Measurements from ENCODE around the gene RAD52.
"Not testable (repeated sequence)": the region's sequence is repeated elsewhere in the genome, so short reads cannot be mapped to it uniquely, and the experiment has no call there.

RAD52 gene

DNA sequence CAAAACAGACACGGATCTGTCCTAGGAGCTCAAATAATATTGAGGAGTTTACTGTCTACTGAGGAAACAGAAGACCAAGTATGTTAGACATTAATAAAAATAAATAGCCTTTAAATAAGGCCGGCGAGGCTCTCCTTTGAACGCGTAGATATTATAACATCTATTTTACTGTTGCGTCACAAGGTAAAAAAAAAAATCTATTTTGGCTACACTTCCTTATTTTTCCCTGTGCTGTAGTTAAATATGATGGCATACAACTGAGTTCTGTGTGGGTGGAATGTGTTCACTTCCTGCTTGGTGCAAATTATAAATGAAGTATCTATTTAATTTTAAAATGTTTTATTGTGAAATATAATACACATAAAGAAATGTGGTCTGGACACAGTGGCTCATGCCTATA, 17.2 kb upstream of the RAD52 start:
- DNase-seq: no peak

GRCh38 chr12:958588-959123, 9.2 kb upstream of the RAD52 start:
- DNase-seq: no peak

GRCh38 chr12:955939-956338, 6.4 kb upstream of the RAD52 start:
- DNase-seq: no peak

DNA sequence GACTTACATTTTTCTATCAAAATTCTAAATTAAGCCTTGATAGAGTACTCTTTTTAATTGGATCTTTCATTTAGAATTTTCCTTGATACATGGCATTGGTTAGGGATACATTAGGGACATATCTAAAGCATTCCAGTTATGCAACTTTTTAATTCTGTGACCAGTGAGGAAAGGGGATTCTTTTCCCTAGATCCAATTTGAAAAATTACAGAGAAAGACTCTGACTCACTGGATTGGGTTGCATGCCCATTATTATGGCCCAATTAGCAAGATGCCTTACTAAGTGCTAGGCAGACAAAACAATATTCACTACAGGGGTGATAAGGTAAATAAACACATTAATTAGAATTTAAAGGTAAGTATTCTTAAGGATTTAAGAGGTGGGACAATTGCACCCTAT, 5.2 kb upstream of the RAD52 start:
- DNase-seq: peak in 2 of 3 experiments; percentile 40 to 88

DNA sequence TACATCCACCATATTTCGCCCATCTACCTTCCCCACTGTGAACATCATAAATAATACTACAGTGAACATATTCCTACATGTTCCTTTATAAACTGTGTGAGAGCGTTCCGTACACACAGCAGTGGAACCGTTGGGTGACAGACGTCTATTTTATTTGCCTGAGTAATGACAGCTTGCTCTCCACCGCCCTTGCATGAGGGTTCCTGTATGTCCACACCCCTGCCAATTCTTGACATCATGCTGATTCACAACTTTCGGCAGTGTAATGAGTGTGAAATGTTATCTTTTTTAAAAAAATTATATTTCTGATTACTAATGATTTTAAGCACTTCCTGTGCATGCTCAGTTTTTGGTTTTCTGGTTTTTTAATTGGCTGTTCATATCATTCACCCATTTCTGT, 4.3 kb upstream of the RAD52 start:
- peak in 2 of 3 experiments; percentile 65 to 81 for DNase-seq

- DNase-seq: peak in 2 of 3 experiments; percentile 8 to 25
Observed at GRCh38 chr12:951176-951575, 1.7 kb upstream of the RAD52 start.

- DNase-seq: peak in 1 of 3 experiments; percentile 49
Observed at GRCh38 chr12:948238-948637, 1.3 kb downstream of the RAD52 start.

DNA sequence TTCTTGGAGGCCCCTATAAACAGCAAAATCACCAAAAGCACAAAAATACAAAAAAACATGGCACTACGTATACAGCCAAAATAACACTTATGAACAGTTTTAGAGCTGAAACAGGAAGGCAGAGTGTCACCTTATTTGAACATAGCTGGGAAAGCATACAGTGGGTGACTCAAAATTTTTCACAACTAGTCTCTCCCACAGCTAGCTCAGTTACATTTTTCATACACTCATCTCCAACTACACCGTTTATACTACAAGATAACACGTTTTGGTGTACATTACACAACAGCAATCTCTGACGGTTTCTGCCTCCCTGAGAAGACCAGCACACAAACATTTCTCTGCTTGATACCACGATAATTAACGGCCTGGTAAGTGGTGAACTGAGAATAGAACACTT, 2.9 kb downstream of the RAD52 start:
- no peak for DNase-seq

DNA sequence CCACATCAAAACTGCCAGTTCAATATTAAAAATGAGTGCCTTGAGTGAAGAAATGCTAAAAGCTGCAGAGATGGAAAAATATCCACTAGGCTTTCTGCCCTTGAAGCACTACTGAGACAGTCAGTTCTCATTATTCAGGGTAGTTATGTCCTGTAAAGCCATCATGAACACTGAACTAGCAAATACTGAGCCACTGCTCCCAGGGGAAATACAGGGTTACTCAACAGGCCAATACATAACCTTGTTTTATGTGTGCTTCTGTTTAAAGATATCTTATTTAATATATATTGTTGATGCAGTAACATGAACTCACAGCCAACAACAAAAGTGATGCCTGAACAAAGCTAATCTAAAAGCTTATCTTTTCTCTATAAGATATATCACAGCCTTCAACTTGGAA, 3.3 kb downstream of the RAD52 start:
- no peak for DNase-seq

DNA sequence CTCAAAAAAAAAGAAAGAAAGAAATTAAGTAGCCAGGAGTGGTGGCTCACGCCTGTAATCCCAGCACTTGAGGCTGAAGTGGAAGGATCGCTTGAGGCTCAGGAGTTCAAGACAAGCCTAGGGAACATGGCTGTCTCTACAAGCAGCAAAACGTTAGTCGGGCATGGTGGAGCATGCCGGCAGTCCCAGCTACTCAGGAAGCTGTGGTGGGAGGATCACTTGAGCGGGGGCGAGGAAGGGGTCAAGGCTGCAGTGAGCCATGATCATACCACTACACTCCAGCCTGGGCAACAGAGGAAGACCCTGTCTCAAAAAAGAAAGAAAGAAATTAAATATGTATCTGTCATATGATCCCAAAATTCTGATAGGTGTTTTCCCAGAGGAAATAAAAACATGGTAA, 5.3 kb downstream of the RAD52 start:
- no peak for DNase-seq

DNA sequence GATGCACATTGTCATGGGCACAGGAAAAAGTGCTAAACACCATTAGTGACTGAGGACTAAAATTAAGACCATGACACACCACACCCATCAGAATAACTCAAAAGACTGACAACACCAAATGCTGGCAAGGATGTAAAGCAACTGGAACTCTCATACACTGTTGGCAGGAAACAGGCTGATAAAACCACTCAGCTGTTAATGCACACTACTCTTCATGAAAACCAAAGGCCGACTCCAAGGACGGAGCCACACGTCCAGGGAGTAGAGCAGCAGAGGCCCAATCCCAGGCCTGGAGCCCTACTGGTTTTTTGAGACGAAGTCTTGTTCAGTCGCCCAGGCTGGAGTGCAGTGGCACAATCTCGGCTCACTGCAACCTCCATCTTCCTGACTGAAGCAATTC, 6.4 kb downstream of the RAD52 start:
- DNase-seq: no peak

DNA sequence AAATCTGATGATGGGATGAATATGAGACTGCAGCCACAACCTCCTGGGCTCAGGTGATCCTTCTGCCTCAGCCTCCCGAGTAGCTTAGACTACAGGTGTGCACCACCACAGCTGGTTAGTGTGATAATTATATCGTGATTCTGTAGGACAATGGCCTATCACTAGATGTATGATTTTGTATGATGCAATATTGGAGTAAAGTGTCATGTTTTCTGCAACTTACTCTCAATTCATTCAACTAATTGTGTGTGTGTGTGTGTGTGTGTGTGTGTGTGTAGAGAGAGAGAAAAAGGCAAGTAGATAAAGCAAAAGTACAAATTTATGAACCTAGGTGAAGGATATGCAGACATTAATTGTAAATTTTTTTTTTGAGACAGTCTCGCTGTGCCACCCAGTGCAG, 10.7 kb downstream of the RAD52 start:
- no peak for DNase-seq

- DNase-seq: no peak
Observed at GRCh38 chr12:936377-937345, 12.8 kb downstream of the RAD52 start.

- DNase-seq: not testable (repeated sequence)
Observed at GRCh38 chr12:935891-936290, 13.6 kb downstream of the RAD52 start.

DNA sequence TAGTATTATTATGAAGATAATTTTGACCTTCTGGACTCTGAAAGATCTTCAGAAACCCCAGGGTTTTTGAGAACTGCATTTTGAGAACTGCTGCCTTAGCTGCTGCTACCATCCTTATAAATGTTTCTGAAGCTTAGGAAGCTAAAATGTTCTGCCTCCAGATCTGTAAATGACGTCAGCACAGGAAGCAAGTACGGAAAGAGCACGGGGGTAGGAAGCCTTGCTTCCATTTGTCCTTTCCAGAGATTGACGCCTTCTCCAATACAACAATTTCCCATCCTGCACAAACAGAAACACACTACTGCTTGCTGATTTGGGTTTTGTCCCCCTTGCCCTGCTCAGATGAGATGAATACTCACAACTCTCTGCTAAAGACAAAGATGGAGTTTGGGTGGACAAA, 17.9 kb downstream of the RAD52 start:
- no peak for DNase-seq

GRCh38 chr12:931060-931459, 18.4 kb downstream of the RAD52 start:
- DNase-seq: no peak

GRCh38 chr12:926641-927040, 22.9 kb downstream of the RAD52 start:
- DNase-seq: no peak

GRCh38 chr12:922285-922684, 27.2 kb downstream of the RAD52 start:
- DNase-seq: no peak

- no peak for DNase-seq
Observed at GRCh38 chr12:920676-921075, 28.8 kb downstream of the RAD52 start.

DNA sequence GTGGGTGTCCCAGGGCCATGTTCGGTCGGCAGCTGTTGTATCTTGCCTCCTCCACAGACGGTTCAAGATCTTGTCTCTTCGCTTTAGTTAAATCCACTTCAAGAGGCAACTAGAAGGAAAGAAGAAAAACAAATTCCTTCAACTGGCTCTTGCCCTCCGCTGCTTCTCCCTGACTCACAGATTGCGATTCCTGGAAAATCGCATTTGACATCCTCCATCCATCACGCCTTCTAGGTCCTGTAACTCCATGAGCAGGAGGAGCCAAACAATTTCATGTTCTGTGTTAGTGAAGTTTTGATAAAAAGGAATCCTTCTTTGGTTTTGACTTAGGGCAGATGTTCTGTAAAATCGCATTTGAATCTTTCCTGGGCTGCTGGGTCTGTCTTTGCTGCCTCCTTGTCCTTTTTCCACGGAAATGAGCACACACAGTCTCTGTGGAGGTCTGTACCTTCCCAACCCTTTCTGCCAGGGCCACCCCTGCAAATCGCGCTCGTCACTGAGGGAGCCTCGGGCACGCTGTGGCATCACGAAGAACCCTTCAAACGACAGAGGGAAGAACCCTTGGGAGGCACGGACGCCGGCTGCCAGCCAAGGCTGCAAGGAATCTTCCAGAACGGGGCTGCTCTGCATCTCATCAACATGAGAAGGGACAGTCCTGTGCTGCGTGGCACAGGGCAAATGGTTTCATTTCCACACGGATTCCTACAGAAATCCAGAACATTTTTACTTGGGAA, 32.6 kb downstream of the RAD52 start:
- DNase-seq: no peak

GRCh38 chr12:916240-916639, 33.3 kb downstream of the RAD52 start:
- DNase-seq: no peak

DNA sequence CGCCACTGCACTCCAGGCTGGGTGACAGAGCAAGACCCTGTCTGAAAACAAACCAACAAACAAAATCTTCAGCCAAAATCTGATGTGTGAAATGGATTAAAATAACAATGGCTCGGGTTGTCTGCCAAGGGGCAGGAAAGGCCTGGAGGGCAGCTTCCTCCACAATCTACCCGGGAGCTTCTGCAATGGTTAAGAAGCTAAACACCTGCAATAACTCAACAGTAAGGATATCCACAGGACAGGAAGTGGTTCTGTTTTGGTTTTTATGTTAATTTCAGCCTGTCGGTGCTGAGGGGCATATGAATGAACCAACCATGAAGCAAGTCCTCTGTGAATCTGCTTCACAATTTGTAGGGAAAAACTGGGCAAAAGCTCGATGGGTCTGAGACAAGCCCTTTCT, 34.4 kb downstream of the RAD52 start:
- DNase-seq: no peak

GRCh38 chr12:913919-914698, 35.4 kb downstream of the RAD52 start:
- no peak for DNase-seq

Measured in NCI-H1417 (cell line).